C4-2B (cell line): ENCODE measurements around the gene CCDC177.

Source experiments
- CTCF ChIP-seq: fragments of 450-650 bp; conservative IDR thresholded peaks from 2 replicates; pipeline ENCODE4 v1.5.1; 2017; ENCODE audit warnings: mild to moderate bottlenecking
- ZFX ChIP-seq: fragments of 450-650 bp; IDR thresholded peaks from 2 replicates; pipeline ENCODE4 v1.6.1; 2017

GRCh38 chr14:69569859-69570258 lies 4.8 kb downstream of the CCDC177 start:
- TF ChIP-seq CTCF = no peak
- no peak for TF ChIP-seq ZFX
